GM18951 (cell line): ENCODE results near the gene TRAIP.
A peak's percentile ranks its signal among the peaks of the same experiment; 100 is the strongest.
"Not testable (repeated sequence)": the region's sequence is repeated elsewhere in the genome, so short reads cannot be mapped to it uniquely, and the experiment has no call there.

ENCODE experiments used
- POLR2A ChIP-seq: IDR thresholded peaks from 4 replicates; pipeline ENCODE4 v1.6.1; 2011; ENCODE audit warnings: mild to moderate bottlenecking; ENCODE audit not compliant: insufficient read length, insufficient read depth; ENCODE audit errors: extremely low read depth
- in situ Hi-C: fragments of 300-500 bp; cut with MboI; formaldehyde crosslinking; loops from one replicate; pipeline ENCODE4 v1.12.0; 2022; ENCODE audit warnings: low sequenced_read_pairs, mixed read lengths, inconsistent platforms; ENCODE audit not compliant: unreplicated experiment

TRAIP gene

DNA sequence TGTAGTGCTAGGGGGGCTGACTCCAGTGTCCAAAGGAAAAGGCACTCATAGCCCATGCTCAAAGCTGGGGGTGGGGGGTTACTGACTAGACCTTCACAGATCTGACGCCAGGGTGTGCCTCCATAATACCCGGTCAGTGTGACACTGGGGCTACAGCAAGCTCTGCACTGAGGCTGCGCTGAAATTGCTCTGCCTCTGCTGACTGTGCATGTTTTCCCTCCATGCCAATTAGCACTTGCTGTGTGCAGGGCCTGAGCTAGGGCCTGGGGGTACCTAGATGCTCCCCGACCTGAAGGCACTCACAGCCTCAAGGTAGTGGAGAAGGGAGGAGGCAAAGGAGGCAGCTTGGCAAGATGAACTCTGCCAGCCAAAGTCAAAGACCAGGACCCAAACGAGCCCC is 8.1 kb upstream of the TRAIP start:
- in situ Hi-C loops: no loop called here
- no peak for TF ChIP-seq POLR2A

DNA sequence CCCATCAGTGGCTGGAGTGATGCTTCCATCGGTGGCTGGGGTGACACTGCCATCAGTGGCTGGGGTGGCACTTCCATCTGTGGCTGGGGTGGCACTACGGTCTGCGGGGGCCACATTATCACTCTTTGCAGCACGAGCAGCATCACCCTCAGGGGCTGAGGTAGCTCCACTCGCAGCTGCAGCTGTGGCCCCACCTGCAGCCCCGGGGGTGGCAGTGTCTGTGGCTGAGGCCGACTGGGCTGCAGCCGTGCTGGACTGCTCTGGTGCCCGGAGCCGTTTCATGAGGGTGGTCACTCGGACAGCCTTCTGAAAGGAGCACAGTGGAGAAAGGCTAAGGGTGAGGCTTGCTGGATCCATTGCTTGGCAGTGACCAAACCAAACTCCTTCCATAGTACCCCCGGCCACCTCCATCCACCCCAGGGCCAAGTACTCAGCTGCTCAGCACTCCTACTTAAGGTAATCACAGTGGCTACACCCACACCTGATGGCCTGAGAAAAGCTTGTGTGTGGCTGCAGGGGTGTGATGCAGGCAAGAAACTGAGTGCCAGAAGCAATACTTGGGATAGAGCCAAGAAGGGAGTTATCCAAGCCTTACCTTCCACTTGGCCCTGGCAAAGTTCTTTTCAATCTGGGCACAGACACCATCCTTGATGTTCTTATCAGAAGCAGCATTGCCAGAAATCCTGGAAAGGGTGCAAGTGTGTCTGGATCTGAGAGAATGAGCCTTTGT is 3.4 kb upstream of the TRAIP start:
- TF ChIP-seq POLR2A: no peak
- in situ Hi-C loops: no loop called here

GRCh38 chr3:49855662-49856061 is 702 bp downstream of the TRAIP start:
- in situ Hi-C loops: no loop called here
- no peak for TF ChIP-seq POLR2A

DNA sequence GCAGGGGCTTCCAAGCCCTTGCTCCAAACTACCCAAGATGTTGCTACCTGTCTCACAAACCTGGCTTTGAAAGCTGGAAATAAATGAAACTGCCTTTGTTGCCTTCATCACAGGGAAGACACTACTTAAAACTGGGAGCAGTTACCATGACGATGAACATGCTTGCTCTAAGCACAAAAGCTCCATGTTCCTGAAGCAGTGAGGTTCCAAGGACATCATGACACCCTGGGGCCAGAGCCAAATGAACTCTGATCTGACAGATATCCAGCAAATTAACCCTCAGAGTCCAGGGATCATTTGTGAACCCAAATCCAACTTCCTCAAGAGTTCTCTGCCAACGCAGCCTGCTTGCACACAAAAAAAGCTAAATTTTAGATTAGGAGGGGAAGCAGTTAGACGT is 10.7 kb downstream of the TRAIP start:
- in situ Hi-C loops: no loop called here
- TF ChIP-seq POLR2A: no peak

GRCh38 chr3:49844464-49845183 is 11.7 kb downstream of the TRAIP start:
- in situ Hi-C loops: no loop called here
- no peak for TF ChIP-seq POLR2A

DNA sequence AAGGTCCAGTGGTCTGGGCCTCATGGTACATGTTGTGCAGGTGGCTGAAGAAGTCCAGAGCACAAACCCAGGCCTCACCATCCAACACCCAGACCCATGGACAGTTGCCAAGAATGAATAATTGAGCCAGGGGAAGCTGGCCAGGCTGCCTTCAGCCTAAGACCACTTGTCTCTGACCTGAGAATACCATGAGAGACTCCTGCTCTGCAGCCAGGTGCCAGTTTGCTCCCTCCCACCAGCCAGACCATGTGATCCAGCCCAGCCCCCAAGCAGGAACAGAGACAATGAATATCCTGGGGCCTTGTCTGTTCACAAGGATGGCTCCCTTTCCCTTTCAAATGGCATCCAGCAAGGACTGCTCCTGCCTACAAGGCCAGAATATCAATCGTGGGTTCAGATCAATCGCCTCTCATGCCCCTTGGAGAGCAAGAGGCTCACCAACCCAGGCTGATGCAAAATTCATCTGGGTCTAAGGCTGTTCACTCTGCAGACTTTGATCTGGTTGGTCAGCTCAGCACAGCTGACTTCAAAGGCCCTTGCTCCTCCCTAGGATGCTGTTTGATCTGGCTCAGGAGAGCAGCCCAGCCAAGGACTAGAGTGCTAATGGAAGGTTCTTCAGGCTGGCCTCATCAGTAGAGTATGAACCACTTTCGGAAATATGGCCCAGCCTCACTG is 13.4 kb downstream of the TRAIP start:
- no peak for TF ChIP-seq POLR2A
- in situ Hi-C loops: no loop called here

DNA sequence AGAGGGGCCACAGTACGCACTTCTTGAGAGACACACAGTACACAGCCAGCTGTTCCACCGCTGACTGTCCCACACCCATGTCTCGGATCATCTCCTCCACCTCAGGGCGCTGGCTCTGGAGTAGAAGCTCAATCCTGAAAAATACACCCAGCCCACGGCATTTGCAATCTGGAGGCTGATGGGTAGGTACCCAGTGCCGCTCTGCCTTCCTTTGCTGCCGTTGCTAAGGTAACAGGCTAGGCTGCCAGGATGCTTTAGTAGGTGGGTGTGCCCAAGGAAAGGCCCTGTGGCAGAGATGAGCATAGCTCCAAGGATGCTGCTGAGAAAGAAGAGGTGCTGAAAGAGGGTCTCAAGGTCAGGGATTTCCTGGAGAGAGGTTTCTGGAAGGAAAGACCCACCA is 14.6 kb downstream of the TRAIP start:
- no peak for TF ChIP-seq POLR2A
- in situ Hi-C loops: no loop called here

DNA sequence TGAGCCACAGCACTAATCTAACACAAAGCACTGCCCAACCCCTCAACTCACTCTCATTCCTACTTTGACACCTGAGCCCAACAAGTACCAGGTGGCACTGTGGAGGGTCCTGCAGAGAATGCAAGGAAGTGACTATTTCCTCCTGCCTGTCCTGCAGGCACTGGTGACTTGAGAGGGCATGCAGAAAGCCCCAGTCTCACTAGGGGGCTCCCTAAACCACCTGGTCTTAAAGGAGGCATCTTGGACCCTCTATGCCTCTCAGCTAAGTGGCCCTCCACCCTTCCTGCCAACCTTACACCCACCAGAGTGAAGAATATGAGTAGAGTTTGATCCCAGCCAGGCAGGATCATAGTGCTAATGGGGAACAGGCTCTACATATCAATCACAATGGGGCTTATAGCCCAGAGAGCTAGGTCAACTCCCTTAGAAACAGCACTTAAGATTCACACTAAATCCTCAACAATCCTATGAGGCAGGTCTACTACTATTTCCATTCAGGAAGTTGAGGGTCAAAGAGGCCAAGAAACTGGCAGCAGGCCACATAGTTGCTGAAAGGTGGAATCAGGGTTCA is 15.2 kb downstream of the TRAIP start:
- in situ Hi-C loops: no loop called here
- no peak for TF ChIP-seq POLR2A

GRCh38 chr3:49840388-49840787 is 16.0 kb downstream of the TRAIP start:
- no peak for TF ChIP-seq POLR2A
- in situ Hi-C loops: no loop called here

DNA sequence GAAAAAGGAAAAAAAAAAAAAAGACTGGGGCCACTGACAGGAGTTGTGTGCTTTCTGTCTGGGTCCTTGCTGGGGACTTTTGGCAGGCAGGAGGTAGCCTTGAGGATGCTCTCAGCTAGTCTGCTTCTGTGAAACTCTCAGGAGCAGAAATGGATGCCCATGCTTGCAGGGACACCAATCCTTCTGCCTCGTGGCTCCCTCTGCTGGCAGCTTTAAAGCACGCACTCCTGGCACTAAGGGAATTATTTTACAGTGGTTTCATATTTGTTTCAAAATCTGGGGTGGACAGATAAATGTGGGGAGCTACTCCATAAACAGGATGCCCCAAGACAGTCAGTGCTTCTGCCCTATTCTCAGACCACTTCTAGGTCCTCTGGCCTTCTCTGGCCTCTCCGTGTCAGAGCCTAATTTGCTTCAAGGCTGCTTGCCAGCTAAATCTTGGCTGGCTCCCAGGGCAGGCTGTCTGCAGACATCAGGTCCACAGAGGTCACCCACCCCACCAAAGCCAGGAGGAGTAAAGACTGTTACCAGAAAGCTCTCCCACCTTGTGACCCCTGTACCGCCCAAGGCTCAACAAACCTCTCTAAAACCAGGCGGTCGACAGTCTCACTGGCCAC is 17.1 kb downstream of the TRAIP start:
- TF ChIP-seq POLR2A: no peak

DNA sequence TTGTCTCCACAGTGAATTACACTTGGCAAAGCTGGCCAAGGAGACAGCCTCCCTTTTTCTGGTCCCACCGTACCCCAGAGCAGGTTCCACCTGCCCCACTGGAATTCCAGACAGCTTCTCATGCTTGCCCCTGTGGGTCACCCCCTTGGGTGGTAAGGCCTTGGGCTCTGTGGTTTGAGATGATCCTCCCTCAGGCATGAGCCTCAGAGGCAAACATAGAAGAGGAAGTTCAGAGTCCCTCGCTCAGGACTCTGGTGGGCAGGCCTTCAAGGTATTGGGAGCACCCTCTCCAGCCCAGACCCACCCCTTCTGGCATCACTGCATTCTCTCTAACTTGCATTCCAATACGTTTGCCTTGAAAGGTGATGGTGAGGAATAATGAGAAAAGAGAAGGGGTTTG is 25.0 kb downstream of the TRAIP start:
- TF ChIP-seq POLR2A: no peak
- in situ Hi-C loops: no loop called here

More for the DNA sequence above, 17.1 kb downstream of the TRAIP start:
- in situ Hi-C loops: no loop called here

GRCh38 chr3:49826016-49826415 is 30.3 kb downstream of the TRAIP start:
- in situ Hi-C loops: no loop called here
- no peak for TF ChIP-seq POLR2A

DNA sequence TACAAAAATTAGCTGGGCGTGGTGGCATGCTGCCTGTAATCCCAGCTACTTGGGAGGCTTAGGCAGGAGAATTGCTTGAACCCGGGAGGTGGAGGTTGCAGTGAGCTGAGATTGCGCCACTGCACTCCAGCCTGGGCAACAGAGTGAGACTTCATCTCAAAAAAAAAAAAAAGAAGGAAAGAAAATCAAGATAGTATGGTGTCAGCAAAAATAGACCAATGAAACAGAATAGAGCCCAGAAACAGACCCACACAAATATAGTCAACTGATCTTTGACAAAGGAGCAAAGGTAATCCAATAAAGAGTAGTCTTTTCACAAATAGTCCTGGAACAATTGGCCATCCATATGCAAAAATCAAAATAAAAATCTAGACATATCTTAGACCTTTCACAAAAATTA is 33.2 kb downstream of the TRAIP start:
- in situ Hi-C loops: not testable (repeated sequence)

DNA sequence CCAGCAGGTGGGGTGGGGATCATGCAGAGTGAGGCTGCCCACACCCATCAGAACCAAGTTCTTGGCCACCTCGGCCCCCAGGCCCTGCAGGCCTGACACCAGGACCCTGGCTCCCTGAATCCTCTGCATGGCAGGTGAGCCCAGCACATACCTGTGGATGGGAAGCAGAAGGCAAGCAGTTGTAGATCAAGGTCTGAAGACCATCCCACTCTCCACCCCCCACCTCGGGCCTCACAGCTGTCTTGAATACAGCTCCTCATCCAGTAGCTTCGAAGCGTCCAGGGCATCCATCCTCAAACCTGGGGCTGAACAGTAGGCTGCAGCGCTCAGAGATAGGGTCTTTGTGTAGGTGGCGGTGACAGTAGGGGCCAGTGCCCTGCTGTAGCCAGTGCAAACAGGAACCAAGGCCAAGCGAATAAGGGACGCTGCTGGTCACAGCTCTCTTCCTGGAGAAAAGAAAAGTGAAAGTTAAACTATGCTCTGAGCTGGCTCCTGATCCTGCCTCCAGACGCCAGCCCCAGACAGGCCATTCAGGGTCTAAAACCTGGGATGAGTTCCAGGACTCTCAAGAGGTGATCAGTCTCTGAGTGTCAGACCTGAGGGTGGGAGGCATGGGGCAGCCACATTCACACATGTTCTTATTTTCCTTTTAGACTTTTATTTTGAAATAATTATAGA is 42.7 kb downstream of the TRAIP start, which contains the start of gene UBA7:
TSS of gene UBA7 (minus strand) at position 457 of the 678 bp plus-strand sequence. CDS start at position 291, 166 bp downstream.
- peak; percentile 59 for TF ChIP-seq POLR2A
- in situ Hi-C loops: no loop called here
